ENCODE data around the gene ATP8A2. TPM values are rescaled to one million over a fixed set of nuclear protein-coding genes. Genes with fewer than 3 reads are reported as not detected.

The ATP8A2 gene
- total RNA-seq, 1 donor: 0.72 TPM

DNA sequence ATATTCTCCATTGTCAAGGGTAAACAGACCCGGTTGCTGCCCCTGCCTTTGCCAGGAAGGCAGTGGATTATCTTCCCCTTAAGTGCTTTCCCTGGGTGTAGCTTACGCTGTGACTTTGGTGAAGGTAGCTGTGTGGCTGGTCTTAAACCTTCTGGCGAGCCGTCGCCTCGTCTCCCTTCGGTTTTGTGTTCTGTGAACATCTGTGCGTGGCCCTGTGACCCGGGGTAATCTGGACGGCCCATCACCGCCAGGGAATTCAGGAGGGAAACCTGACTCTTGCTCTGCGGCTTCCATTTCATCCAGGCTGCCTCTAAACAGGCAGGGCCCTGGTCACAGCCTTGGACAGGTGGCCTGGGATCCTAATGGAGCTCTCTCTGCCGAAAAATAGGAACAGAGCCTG lies 601.3 kb downstream of the ATP8A2 start:
- no peaks in the 10 kb centered on the region for H3K4me1 ChIP-seq (ENCODE audit: insufficient read depth, low read length)
- no peak overlapping the region for H2AFZ ChIP-seq (ENCODE audit: low read length)
- no peaks in the 10 kb centered on the region for H3K27me3 ChIP-seq (ENCODE audit: insufficient read depth, low read length)
- H3K27ac ChIP-seq (ENCODE audit: low read depth, low read length): no peak overlapping the region
- no peaks in the 10 kb centered on the region for H3K36me3 ChIP-seq (ENCODE audit: insufficient read depth, low read length)
- no peaks in the 10 kb centered on the region for H3K79me2 ChIP-seq (ENCODE audit: insufficient read depth, low read length)
- H4K20me1 ChIP-seq (ENCODE audit: insufficient read depth, low read length): no peaks in the 10 kb centered on the region
- no peak overlapping the region for H3K4me3 ChIP-seq (ENCODE audit: insufficient read depth, low read length)
- no peaks in the 10 kb centered on the region for H3K9me3 ChIP-seq (ENCODE audit: low read depth, low read length)
- no peak for DNase-seq (ENCODE audit: insufficient read length, low spot score, missing footprints)
- TF ChIP-seq, protein P1, sequence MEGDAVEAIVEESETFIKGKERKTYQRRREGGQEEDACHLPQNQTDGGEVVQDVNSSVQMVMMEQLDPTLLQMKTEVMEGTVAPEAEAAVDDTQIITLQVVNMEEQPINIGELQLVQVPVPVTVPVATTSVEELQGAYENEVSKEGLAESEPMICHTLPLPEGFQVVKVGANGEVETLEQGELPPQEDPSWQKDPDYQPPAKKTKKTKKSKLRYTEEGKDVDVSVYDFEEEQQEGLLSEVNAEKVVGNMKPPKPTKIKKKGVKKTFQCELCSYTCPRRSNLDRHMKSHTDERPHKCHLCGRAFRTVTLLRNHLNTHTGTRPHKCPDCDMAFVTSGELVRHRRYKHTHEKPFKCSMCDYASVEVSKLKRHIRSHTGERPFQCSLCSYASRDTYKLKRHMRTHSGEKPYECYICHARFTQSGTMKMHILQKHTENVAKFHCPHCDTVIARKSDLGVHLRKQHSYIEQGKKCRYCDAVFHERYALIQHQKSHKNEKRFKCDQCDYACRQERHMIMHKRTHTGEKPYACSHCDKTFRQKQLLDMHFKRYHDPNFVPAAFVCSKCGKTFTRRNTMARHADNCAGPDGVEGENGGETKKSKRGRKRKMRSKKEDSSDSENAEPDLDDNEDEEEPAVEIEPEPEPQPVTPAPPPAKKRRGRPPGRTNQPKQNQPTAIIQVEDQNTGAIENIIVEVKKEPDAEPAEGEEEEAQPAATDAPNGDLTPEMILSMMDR (IDR thresholded peaks at IDR 0.05; ENCODE audit: extremely low read depth, low read depth, low read length): no peak
- no peak overlapping the region for H3K4me2 ChIP-seq (ENCODE audit: insufficient read depth, low read length)

DNA sequence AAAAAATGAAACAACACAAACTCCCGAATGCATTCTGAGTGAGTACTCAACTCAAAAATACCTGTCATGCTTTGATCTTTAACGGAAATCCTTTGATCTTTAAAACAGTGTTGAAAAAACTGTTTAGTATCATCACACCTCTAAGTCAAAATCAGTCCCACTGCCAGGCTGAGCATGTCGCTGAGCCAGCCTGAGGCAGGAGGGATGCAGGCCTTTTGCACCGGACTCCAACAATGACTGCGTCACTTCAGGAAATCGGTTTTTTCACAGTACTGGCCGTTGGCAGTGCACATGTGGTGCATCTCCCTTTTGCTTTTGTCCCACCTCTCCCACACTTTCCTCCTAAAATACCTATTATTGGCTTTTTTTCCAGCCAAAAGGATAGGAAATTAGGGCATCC lies 601.8 kb downstream of the ATP8A2 start:
- no peaks in the 10 kb centered on the region for H4K20me1 ChIP-seq (ENCODE audit: insufficient read depth, low read length)

DNA sequence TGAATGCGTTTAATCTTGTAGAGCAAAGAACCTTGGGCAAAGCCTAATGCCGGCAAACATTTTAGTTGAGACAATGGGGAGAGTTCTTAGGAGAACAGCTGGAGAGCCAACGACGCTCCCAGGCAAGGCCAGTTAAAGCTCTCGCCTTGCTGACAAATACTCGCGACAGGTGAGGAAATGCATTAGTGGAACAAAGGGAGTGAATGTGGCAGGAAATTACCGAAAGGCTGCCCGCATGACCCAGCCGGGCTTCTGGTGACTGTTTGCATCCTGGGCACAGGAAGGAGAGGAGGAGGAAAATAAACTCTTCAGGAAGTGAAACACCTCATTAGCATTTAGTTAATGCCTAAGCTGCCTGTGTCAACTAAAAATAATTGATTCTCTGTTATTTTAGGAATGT lies 605.4 kb downstream of the ATP8A2 start:
- Histone ChIP-seq H3K27me3 (ENCODE audit: insufficient read depth, low read length) (no peaks in the 10 kb centered on the region), H4K20me1 (ENCODE audit: insufficient read depth, low read length) (no peaks in the 10 kb centered on the region), H3K4me1 (ENCODE audit: insufficient read depth, low read length) (no peaks in the 10 kb centered on the region), H3K9me3 (ENCODE audit: low read depth, low read length) (no peaks in the 10 kb centered on the region), H2AFZ (ENCODE audit: low read length) (no peak overlapping the region), H3K79me2 (ENCODE audit: insufficient read depth, low read length) (no peaks in the 10 kb centered on the region), H3K4me3 (ENCODE audit: insufficient read depth, low read length) (no peak overlapping the region), H3K4me2 (ENCODE audit: insufficient read depth, low read length) (no peak overlapping the region), H3K27ac (ENCODE audit: low read depth, low read length) (no peak overlapping the region), H3K36me3 (ENCODE audit: insufficient read depth, low read length) (no peaks in the 10 kb centered on the region)
- no peak for DNase-seq (ENCODE audit: insufficient read length, low spot score, missing footprints)
- TF ChIP-seq, protein P1 (IDR thresholded peaks at IDR 0.05; ENCODE audit: extremely low read depth, low read depth, low read length): no peak

More for the DNA sequence above, 601.8 kb downstream of the ATP8A2 start:
- Histone ChIP-seq H3K79me2 (ENCODE audit: insufficient read depth, low read length) (no peaks in the 10 kb centered on the region), H3K9me3 (ENCODE audit: low read depth, low read length) (no peaks in the 10 kb centered on the region), H3K27ac (ENCODE audit: low read depth, low read length) (no peak overlapping the region), H3K4me3 (ENCODE audit: insufficient read depth, low read length) (no peak overlapping the region), H3K36me3 (ENCODE audit: insufficient read depth, low read length) (no peaks in the 10 kb centered on the region), H2AFZ (ENCODE audit: low read length) (no peak overlapping the region), H3K4me2 (ENCODE audit: insufficient read depth, low read length) (no peak overlapping the region), H3K27me3 (ENCODE audit: insufficient read depth, low read length) (no peaks in the 10 kb centered on the region), H3K4me1 (ENCODE audit: insufficient read depth, low read length) (no peaks in the 10 kb centered on the region)
- DNase-seq (ENCODE audit: insufficient read length, low spot score, missing footprints): no peak
- TF ChIP-seq, protein P1 (IDR thresholded peaks at IDR 0.05; ENCODE audit: extremely low read depth, low read depth, low read length): no peak

DNA sequence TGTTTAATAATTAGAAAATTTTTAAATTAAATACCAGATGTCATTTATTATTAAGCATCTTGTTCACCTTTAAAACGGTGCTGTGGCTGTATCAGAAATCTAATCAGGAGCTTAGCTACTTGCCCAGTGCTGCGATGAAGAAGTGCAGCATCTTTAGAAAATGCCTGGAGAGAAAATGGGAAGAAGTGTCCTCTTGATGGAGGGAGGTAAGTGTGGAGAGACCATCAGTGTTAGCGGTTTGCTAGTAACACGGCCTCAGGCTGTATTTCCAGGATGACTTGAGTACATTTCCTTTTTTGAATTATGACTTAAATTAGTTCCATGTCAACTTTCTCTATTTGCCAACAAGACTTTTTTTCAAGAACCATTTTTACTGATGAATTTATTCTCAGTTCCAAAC lies 605.9 kb downstream of the ATP8A2 start:
- Histone ChIP-seq H3K4me2 (ENCODE audit: insufficient read depth, low read length) (no peak overlapping the region), H3K79me2 (ENCODE audit: insufficient read depth, low read length) (no peaks in the 10 kb centered on the region), H4K20me1 (ENCODE audit: insufficient read depth, low read length) (no peaks in the 10 kb centered on the region), H3K27me3 (ENCODE audit: insufficient read depth, low read length) (no peaks in the 10 kb centered on the region), H2AFZ (ENCODE audit: low read length) (no peak overlapping the region), H3K9me3 (ENCODE audit: low read depth, low read length) (no peaks in the 10 kb centered on the region), H3K4me3 (ENCODE audit: insufficient read depth, low read length) (no peak overlapping the region), H3K4me1 (ENCODE audit: insufficient read depth, low read length) (no peaks in the 10 kb centered on the region), H3K27ac (ENCODE audit: low read depth, low read length) (no peak overlapping the region), H3K36me3 (ENCODE audit: insufficient read depth, low read length) (no peaks in the 10 kb centered on the region)
- DNase-seq (ENCODE audit: insufficient read length, low spot score, missing footprints): no peak
- TF ChIP-seq, protein P1 (IDR thresholded peaks at IDR 0.05; ENCODE audit: extremely low read depth, low read depth, low read length): no peak

All from osteoblast (primary cell).